ENCODE results near the gene HERPUD1.
"Not testable (repeated sequence)": the region's sequence is repeated elsewhere in the genome, so short reads cannot be mapped to it uniquely, and the experiment has no call there.

Gene HERPUD1

GRCh38 chr16:56931892-56932720 is at the start of gene HERPUD1:
Gene HERPUD1 (plus strand): TSS chr16:56932142. CDS start chr16:56932245, 103 bp downstream.
- Mint-ChIP-seq H3K4me3 (peak within 1 kb of the TSS; percentile 97), H3K36me3 (peaks cover 12% of the 10 kb centered on the region), H3K27me3 (no peaks in the 10 kb centered on the region), H3K9me3 (ENCODE audit: low read depth) (no peaks in the 10 kb centered on the region), H3K4me1 (ENCODE audit: low read depth) (peaks cover 33% of the 10 kb centered on the region), H3K27ac (peak within 1 kb of the TSS; percentile 95)

- H3K27ac Mint-ChIP-seq = no peak overlapping the region
- H3K4me1 Mint-ChIP-seq (ENCODE audit: low read depth) = no peaks in the 10 kb centered on the region
- no peaks in the 10 kb centered on the region for H3K9me3 Mint-ChIP-seq (ENCODE audit: low read depth)
- H3K4me3 Mint-ChIP-seq = no peak overlapping the region
- no peaks in the 10 kb centered on the region for H3K36me3 Mint-ChIP-seq
- no peaks in the 10 kb centered on the region for H3K27me3 Mint-ChIP-seq
Observed at GRCh38 chr16:56883586-56883985, 48.4 kb upstream of the HERPUD1 start.

- no peak overlapping the region for H3K4me3 Mint-ChIP-seq
- H3K4me1 Mint-ChIP-seq (ENCODE audit: low read depth) = no peaks in the 10 kb centered on the region
- H3K27me3 Mint-ChIP-seq = no peaks in the 10 kb centered on the region
- no peaks in the 10 kb centered on the region for H3K36me3 Mint-ChIP-seq
- H3K27ac Mint-ChIP-seq = no peak overlapping the region
- no peaks in the 10 kb centered on the region for H3K9me3 Mint-ChIP-seq (ENCODE audit: low read depth)
Observed at GRCh38 chr16:56884026-56884582, 47.8 kb upstream of the HERPUD1 start.

- H3K9me3 Mint-ChIP-seq (ENCODE audit: low read depth); H3K27ac Mint-ChIP-seq; H3K4me1 Mint-ChIP-seq (ENCODE audit: low read depth); H3K4me3 Mint-ChIP-seq; H3K36me3 Mint-ChIP-seq; H3K27me3 Mint-ChIP-seq: not testable (repeated sequence)
Observed at GRCh38 chr16:56884929-56885328, 47.0 kb upstream of the HERPUD1 start.

GRCh38 chr16:56885446-56886162 is 46.3 kb upstream of the HERPUD1 start:
- no peak overlapping the region for H3K4me3 Mint-ChIP-seq
- no peaks in the 10 kb centered on the region for H3K9me3 Mint-ChIP-seq (ENCODE audit: low read depth)
- no peaks in the 10 kb centered on the region for H3K4me1 Mint-ChIP-seq (ENCODE audit: low read depth)
- H3K36me3 Mint-ChIP-seq = no peaks in the 10 kb centered on the region
- H3K27ac Mint-ChIP-seq = no peak overlapping the region
- H3K27me3 Mint-ChIP-seq = no peaks in the 10 kb centered on the region

GRCh38 chr16:56886296-56886695 is 45.6 kb upstream of the HERPUD1 start:
- Mint-ChIP-seq H3K36me3 (no peaks in the 10 kb centered on the region), H3K9me3 (ENCODE audit: low read depth) (no peaks in the 10 kb centered on the region), H3K4me1 (ENCODE audit: low read depth) (no peaks in the 10 kb centered on the region), H3K4me3 (no peak overlapping the region), H3K27me3 (no peaks in the 10 kb centered on the region), H3K27ac (no peak overlapping the region)

GRCh38 chr16:56886826-56887225 is 45.1 kb upstream of the HERPUD1 start:
- Mint-ChIP-seq H3K27ac (no peak overlapping the region), H3K27me3 (no peaks in the 10 kb centered on the region), H3K4me3 (no peak overlapping the region), H3K36me3 (no peaks in the 10 kb centered on the region), H3K4me1 (ENCODE audit: low read depth) (no peaks in the 10 kb centered on the region), H3K9me3 (ENCODE audit: low read depth) (no peaks in the 10 kb centered on the region)

GRCh38 chr16:56888806-56889205 is 43.1 kb upstream of the HERPUD1 start:
- H3K36me3 Mint-ChIP-seq = no peaks in the 10 kb centered on the region
- H3K9me3 Mint-ChIP-seq (ENCODE audit: low read depth) = no peaks in the 10 kb centered on the region
- H3K4me1 Mint-ChIP-seq (ENCODE audit: low read depth) = no peaks in the 10 kb centered on the region
- H3K4me3 Mint-ChIP-seq = no peak overlapping the region
- no peak overlapping the region for H3K27ac Mint-ChIP-seq
- H3K27me3 Mint-ChIP-seq = no peaks in the 10 kb centered on the region

GRCh38 chr16:56889206-56889605 is 42.7 kb upstream of the HERPUD1 start:
- Mint-ChIP-seq H3K27me3 (no peaks in the 10 kb centered on the region), H3K27ac (no peak overlapping the region)

GRCh38 chr16:56891685-56892084 is 40.3 kb upstream of the HERPUD1 start:
- no peak overlapping the region for H3K27ac Mint-ChIP-seq
- H3K36me3 Mint-ChIP-seq = no peaks in the 10 kb centered on the region
- no peaks in the 10 kb centered on the region for H3K9me3 Mint-ChIP-seq (ENCODE audit: low read depth)
- H3K4me3 Mint-ChIP-seq = no peak overlapping the region
- no peaks in the 10 kb centered on the region for H3K4me1 Mint-ChIP-seq (ENCODE audit: low read depth)
- H3K27me3 Mint-ChIP-seq = no peaks in the 10 kb centered on the region

More at GRCh38 chr16:56889206-56889605, 42.7 kb upstream of the HERPUD1 start:
- H3K4me3 Mint-ChIP-seq = no peak overlapping the region
- H3K36me3 Mint-ChIP-seq = no peaks in the 10 kb centered on the region
- H3K9me3 Mint-ChIP-seq (ENCODE audit: low read depth) = no peaks in the 10 kb centered on the region
- H3K4me1 Mint-ChIP-seq (ENCODE audit: low read depth) = no peaks in the 10 kb centered on the region

GRCh38 chr16:56892705-56893104 is 39.2 kb upstream of the HERPUD1 start:
- no peak overlapping the region for H3K4me3 Mint-ChIP-seq
- H3K27me3 Mint-ChIP-seq = no peaks in the 10 kb centered on the region
- peaks cover 2% of the 10 kb centered on the region for H3K4me1 Mint-ChIP-seq (ENCODE audit: low read depth)
- no peak overlapping the region for H3K27ac Mint-ChIP-seq
- H3K9me3 Mint-ChIP-seq (ENCODE audit: low read depth) = no peaks in the 10 kb centered on the region
- no peaks in the 10 kb centered on the region for H3K36me3 Mint-ChIP-seq

GRCh38 chr16:56894331-56894917 is 37.5 kb upstream of the HERPUD1 start:
- Mint-ChIP-seq H3K4me1 (ENCODE audit: low read depth) (peaks cover 15% of the 10 kb centered on the region), H3K4me3 (no peak overlapping the region), H3K36me3 (no peaks in the 10 kb centered on the region), H3K27ac (no peak overlapping the region), H3K9me3 (ENCODE audit: low read depth) (no peaks in the 10 kb centered on the region), H3K27me3 (no peaks in the 10 kb centered on the region)

GRCh38 chr16:56895813-56896212 is 36.1 kb upstream of the HERPUD1 start:
- Mint-ChIP-seq H3K9me3 (ENCODE audit: low read depth) (no peaks in the 10 kb centered on the region), H3K27ac (no peak overlapping the region), H3K36me3 (no peaks in the 10 kb centered on the region), H3K4me1 (ENCODE audit: low read depth) (peaks cover 25% of the 10 kb centered on the region), H3K4me3 (no peak overlapping the region), H3K27me3 (no peaks in the 10 kb centered on the region)

- Mint-ChIP-seq H3K36me3 (no peaks in the 10 kb centered on the region), H3K9me3 (ENCODE audit: low read depth) (no peaks in the 10 kb centered on the region), H3K4me1 (ENCODE audit: low read depth) (peaks cover 28% of the 10 kb centered on the region), H3K4me3 (no peak overlapping the region), H3K27ac (no peak overlapping the region), H3K27me3 (no peaks in the 10 kb centered on the region)
Observed at GRCh38 chr16:56896244-56896643, 35.7 kb upstream of the HERPUD1 start.
